ENCODE results near the gene RNPEP.
A peak's percentile ranks its signal among the peaks of the same experiment; 100 is the strongest.
"Not testable (repeated sequence)": the region's sequence is repeated elsewhere in the genome, so short reads cannot be mapped to it uniquely, and the experiment has no call there.

The RNPEP gene

GRCh38 chr1:202011994-202012393 is 29.5 kb downstream of the RNPEP start:
- DNase-seq = no peak

DNA sequence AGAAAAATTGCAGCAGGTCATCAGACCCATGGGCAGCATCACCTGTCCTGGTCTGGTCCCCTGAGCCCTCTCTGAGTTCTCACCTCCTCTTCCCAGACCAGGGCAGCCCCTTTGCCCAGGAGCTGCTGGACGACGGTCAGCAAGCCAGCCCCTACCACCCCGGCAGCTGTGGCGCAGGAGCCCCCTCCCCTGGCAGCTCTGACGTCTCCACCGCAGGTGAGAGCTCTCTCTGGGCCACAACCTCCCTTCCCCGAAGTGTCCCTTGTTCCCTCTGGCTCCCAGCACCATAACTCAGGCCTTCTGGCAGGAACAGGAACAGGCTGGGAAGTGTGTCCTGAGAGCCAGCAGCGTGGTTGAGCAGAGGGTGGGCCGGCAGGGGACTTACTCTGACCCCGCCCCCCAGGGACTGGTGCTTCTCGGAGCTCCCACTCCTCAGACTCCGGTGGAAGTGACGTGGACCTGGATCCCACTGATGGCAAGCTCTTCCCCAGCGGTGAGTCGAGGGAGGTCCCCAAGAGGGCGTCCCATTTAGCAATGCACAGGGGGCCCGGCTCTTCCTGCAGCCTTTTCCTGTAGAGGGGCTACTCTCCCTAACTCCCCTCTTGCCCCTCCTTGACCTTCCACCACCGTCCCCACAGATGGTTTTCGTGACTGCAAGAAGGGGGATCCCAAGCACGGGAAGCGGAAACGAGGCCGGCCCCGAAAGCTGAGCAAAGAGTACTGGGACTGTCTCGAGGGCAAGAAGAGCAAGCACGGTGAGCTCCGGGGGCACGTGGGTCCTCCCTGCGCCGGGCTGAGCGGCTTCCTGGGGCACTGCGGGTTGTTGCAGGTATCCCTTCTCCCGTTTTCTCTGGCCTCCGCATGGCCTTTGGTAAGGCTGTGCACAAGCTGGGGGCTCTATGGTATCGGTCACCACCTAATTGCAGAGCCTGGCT is 30.4 kb downstream of the RNPEP start:
- DNase-seq = no peak

DNA sequence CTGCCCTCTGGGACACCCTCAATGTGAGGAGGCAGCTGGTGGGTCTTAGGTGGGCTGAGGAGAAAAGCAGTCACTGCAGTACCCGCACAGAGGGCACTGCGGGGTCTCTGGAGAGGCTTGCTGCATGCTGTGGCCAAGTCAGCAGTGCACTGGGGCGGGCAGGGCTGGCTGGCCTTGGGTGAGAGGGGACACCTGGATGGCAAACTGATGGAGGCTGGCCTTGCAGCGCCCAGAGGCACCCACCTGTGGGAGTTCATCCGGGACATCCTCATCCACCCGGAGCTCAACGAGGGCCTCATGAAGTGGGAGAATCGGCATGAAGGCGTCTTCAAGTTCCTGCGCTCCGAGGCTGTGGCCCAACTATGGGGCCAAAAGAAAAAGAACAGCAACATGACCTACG is 31.2 kb downstream of the RNPEP start:
- DNase-seq = no peak

GRCh38 chr1:202014060-202014459 is 31.6 kb downstream of the RNPEP start:
- DNase-seq = no peak

DNA sequence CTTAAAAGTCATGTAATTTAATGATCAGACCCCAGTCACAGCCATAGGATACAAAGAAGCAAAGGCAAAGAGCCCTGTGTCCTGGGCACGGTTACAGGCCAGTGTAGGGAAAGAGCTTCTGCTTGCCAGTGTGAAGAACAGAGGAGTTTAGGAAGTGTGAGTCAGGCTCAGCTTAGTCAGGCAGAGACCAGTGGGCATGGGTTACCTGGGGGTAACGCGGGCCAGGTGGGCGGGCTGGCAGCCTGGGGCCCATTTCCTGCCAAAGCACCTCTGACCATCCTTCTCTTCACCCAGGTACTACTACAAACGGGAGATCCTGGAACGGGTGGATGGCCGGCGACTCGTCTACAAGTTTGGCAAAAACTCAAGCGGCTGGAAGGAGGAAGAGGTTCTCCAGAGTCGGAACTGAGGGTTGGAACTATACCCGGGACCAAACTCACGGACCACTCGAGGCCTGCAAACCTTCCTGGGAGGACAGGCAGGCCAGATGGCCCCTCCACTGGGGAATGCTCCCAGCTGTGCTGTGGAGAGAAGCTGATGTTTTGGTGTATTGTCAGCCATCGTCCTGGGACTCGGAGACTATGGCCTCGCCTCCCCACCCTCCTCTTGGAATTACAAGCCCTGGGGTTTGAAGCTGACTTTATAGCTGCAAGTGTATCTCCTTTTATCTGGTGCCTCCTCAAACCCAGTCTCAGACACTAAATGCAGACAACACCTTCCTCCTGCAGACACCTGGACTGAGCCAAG is 32.6 kb downstream of the RNPEP start:
- no peak for DNase-seq

DNA sequence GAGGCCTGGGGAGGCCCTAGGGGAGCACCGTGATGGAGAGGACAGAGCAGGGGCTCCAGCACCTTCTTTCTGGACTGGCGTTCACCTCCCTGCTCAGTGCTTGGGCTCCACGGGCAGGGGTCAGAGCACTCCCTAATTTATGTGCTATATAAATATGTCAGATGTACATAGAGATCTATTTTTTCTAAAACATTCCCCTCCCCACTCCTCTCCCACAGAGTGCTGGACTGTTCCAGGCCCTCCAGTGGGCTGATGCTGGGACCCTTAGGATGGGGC is 33.2 kb downstream of the RNPEP start:
- no peak for DNase-seq

GRCh38 chr1:202016022-202016810 is 33.8 kb downstream of the RNPEP start:
- no peak for DNase-seq

GRCh38 chr1:202016811-202017748 is 34.6 kb downstream of the RNPEP start:
- DNase-seq = no peak

GRCh38 chr1:202017749-202018467 is 35.5 kb downstream of the RNPEP start:
- DNase-seq = no peak

- peak; percentile 56 for DNase-seq
Observed at GRCh38 chr1:202018468-202019234, 36.2 kb downstream of the RNPEP start.

DNA sequence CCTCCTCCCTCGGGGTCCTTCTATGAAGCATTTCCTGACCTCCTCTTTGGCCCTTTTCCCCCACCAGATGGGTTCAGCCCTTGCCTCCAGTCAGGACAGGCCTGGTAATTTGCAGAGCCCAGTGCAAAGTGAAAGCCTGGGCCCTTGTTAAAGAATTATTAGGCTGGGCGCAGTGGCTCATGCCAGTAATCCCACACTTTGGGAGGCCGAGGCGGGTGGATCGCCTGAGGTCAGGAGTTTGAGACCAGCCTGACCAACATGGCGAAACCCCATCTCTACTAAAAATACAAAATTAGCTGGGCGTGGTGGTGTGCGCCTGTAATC is 36.7 kb downstream of the RNPEP start:
- DNase-seq = not testable (repeated sequence)

GRCh38 chr1:202023001-202023433 is 40.6 kb downstream of the RNPEP start:
- no peak for DNase-seq

GRCh38 chr1:202029171-202029665 is 46.8 kb downstream of the RNPEP start:
- DNase-seq = peak; percentile 26

DNA sequence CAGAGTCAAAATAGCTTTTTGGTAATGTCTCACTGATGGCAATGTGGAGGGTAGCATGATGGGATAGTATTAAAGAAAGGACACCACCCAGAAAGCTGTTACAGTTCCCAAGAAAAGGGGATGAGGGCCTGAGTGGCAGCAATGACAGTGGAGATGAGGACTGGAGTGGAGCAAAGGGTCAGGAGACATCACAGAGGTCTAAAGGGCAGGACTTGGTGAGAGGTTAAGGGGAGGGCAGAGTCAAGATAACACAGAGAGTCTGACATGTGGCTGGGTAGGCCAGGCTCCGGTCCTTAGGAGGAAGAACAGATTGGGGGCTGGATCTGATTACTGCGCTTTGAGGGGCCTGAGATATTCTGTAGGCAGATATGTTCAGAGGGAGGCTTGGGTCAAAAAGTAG is 47.3 kb downstream of the RNPEP start:
- no peak for DNase-seq

GRCh38 chr1:202031796-202032195 is 49.3 kb downstream of the RNPEP start:
- DNase-seq = no peak

- no peak for DNase-seq
Observed at GRCh38 chr1:202034149-202034682, 51.8 kb downstream of the RNPEP start.

- no peak for DNase-seq
Observed at GRCh38 chr1:202034683-202035462, 52.4 kb downstream of the RNPEP start.

- DNase-seq = no peak
Observed at GRCh38 chr1:202036595-202037387, 54.3 kb downstream of the RNPEP start.

Data from hematopoietic multipotent progenitor cell treated with erythropoietin and hydrocortisone succinate and interleukin-3 and kit ligand, for 4 days (in vitro differentiated cells).